OCI-LY7 (cell line): ENCODE measurements around the gene PGPEP1. TPM values are rescaled to one million over a fixed set of nuclear protein-coding genes. Genes with fewer than 3 reads are reported as not detected.
A peak's percentile ranks its signal among the peaks of the same experiment; 100 is the strongest.

Source experiments
- BruUV-seq: library from RNA; stranded (reverse); fragments of 400-500 nt; replicated peaks from 2 replicates; lab custom pipeline; 2021; lab: Mats Ljungman, UMichigan
- CTCF ChIA-PET: fragments of 300-600 bp; sonication (Branson Sonifier 250); formaldehyde crosslinking; loops from one replicate; lab custom pipeline; 2022; ENCODE audit warnings: antibody characterized with exemption; ENCODE audit not compliant: unreplicated experiment; lab: Charles Lee
- POLR2A ChIA-PET: fragments of 300-600 bp; sonication (Branson Sonifier 250); formaldehyde crosslinking; loops from one replicate; lab custom pipeline; 2022; ENCODE audit warnings: antibody characterized with exemption; lab: Charles Lee
- DNase-seq: peaks from one replicate; pipeline ENCODE4 v3.0.0-alpha.2; 2015; ENCODE audit warnings: low spot score
- H2AFZ ChIP-seq: fragments of 200-600 bp; sonication (generic), shearing (Covaris generic); 2 replicates; pipeline ENCODE4 v1.6.1; 2014; ENCODE audit warnings: mild to moderate bottlenecking, antibody characterized with exemption, low read length, moderate library complexity
- H3K27ac ChIP-seq: fragments of 200-600 bp; sonication (generic); 2 replicates; pipeline ENCODE4 v1.5.1; 2014; ENCODE audit warnings: mixed run types, low read depth, mild to moderate bottlenecking, moderate library complexity, low read length, inconsistent platforms; ENCODE audit not compliant: poor library complexity, severe bottlenecking
- H3K36me3 ChIP-seq: fragments of 200-600 bp; sonication (generic); 2 replicates; pipeline ENCODE4 v1.6.1; 2014; ENCODE audit warnings: mild to moderate bottlenecking, antibody characterized with exemption, low read length, moderate library complexity, mixed read lengths; ENCODE audit not compliant: insufficient read depth
- H3K4me1 ChIP-seq: fragments of 200-600 bp; sonication (generic); 2 replicates; pipeline ENCODE4 v1.5.1; 2014; ENCODE audit warnings: mild to moderate bottlenecking, low read length; ENCODE audit not compliant: insufficient read depth, poor library complexity, severe bottlenecking
- H3K4me2 ChIP-seq: fragments of 200-600 bp; sonication (generic); 2 replicates; pipeline ENCODE4 v1.6.1; 2014; ENCODE audit warnings: mild to moderate bottlenecking, low read length
- H3K4me3 ChIP-seq: fragments of 200-600 bp; sonication (generic); 2 replicates; pipeline ENCODE4 v1.5.1; 2014; ENCODE audit warnings: mild to moderate bottlenecking, low read depth, low read length; ENCODE audit not compliant: poor library complexity, severe bottlenecking
- H3K79me2 ChIP-seq: fragments of 200-600 bp; sonication (generic); 2 replicates; pipeline ENCODE4 v1.6.1; 2016; ENCODE audit warnings: low read depth, mild to moderate bottlenecking, low read length, moderate library complexity, mixed read lengths; ENCODE audit not compliant: insufficient read depth
- H3K9me2 ChIP-seq: fragments of 200-600 bp; sonication (generic); 2 replicates; pipeline ENCODE4 v1.6.1; 2016; ENCODE audit warnings: mild to moderate bottlenecking, low read length, mixed read lengths; ENCODE audit not compliant: insufficient read depth
- H3K9me3 ChIP-seq: fragments of 200-600 bp; sonication (generic); 2 replicates; pipeline ENCODE4 v1.6.1; 2014; ENCODE audit warnings: mild to moderate bottlenecking, mixed run types, low read length, mixed read lengths
- H4K20me1 ChIP-seq: fragments of 200-600 bp; sonication (generic); 2 replicates; pipeline ENCODE4 v1.6.1; 2014; ENCODE audit warnings: mild to moderate bottlenecking, antibody characterized with exemption, low read length, moderate library complexity, mixed read lengths; ENCODE audit not compliant: insufficient read depth
- CTCF ChIP-seq: fragments of 200-600 bp; sonication (generic); conservative IDR thresholded peaks from 2 replicates; pipeline ENCODE4 v1.5.1; 2014; ENCODE audit warnings: mild to moderate bottlenecking, antibody characterized with exemption, low read length, moderate library complexity, mixed read lengths
- EZH2phosphoT487 ChIP-seq: fragments of 200-600 bp; sonication (generic); IDR thresholded peaks from 2 replicates; pipeline ENCODE4 v1.6.1; 2018; ENCODE audit warnings: low read depth, borderline replicate concordance, mild to moderate bottlenecking, mixed run types, antibody characterized with exemption, low read length, moderate library complexity, mixed read lengths
- intact Hi-C: fragments of 100-400 bp; cut with micrococcal nuclease; formaldehyde crosslinking; loops from one replicate; pipeline ENCODE4 v1.10.0; 2022; ENCODE audit not compliant: unreplicated experiment
- total RNA-seq, 2 experiments: library from RNA; depleted of rRNA in 1 of 2; stranded (reverse); fragments of >200 nt in 1 of 2; shearing (Covaris generic) in 1 of 2; gene quantifications; 2 replicates each; pipeline ENCODE4 v1.2.3, GENCODE V29; 2014 to 2022

PGPEP1 gene
- total RNA-seq, 2 experiments from 2014 or later = 15.2 to 44.1 TPM

GRCh38 chr19:18390065-18390907, 49.9 kb downstream of the PGPEP1 start:
- Histone ChIP-seq H3K4me1 (peaks cover 21% of the 10 kb centered on the region), H3K9me3 (no peaks in the 10 kb centered on the region), H3K4me2 (no peak overlapping the region), H4K20me1 (no peaks in the 10 kb centered on the region), H3K9me2 (no peaks in the 10 kb centered on the region), H3K79me2 (no peaks in the 10 kb centered on the region), H3K27ac (no peak overlapping the region), H3K36me3 (no peaks in the 10 kb centered on the region), H3K4me3 (no peak overlapping the region), H2AFZ (no peak overlapping the region)
- no TSS peak for BruUV-seq
- TF ChIP-seq EZH2phosphoT487 (no peak), CTCF (no peak)
- POLR2A ChIA-PET = no interaction called here
- intact Hi-C loops = no loop called here
- CTCF ChIA-PET = no interaction called here
- DNase-seq = no peak

GRCh38 chr19:18391509-18392075, 51.2 kb downstream of the PGPEP1 start:
- ChIA-PET POLR2A (no interaction called here), CTCF (interaction anchor here (1.3 kb wide), 1 partner anchor 55 kb away, joined by 3 read pairs; no protein-coding TSS in a partner anchor)
- no peaks in the 10 kb centered on the region for H3K36me3 ChIP-seq
- no peak overlapping the region for H3K4me2 ChIP-seq
- no TSS peak for BruUV-seq
- no peak overlapping the region for H2AFZ ChIP-seq
- H3K4me1 ChIP-seq = peaks cover 25% of the 10 kb centered on the region
- TF ChIP-seq EZH2phosphoT487 = no peak
- no peak for TF ChIP-seq CTCF
- no peak for DNase-seq
- intact Hi-C loops = no loop called here
- no peak overlapping the region for H3K4me3 ChIP-seq
- no peaks in the 10 kb centered on the region for H4K20me1 ChIP-seq
- H3K79me2 ChIP-seq = no peaks in the 10 kb centered on the region
- no peak overlapping the region for H3K27ac ChIP-seq
- no peaks in the 10 kb centered on the region for H3K9me3 ChIP-seq
- H3K9me2 ChIP-seq = no peaks in the 10 kb centered on the region

GRCh38 chr19:18392417-18392816, 52.0 kb downstream of the PGPEP1 start:
- TF ChIP-seq EZH2phosphoT487 = no peak
- TF ChIP-seq CTCF = no peak
- Histone ChIP-seq H3K27ac (no peak overlapping the region), H2AFZ (peak overlapping the region; percentile 41; the same call in 1 of the 2 replicates), H3K9me3 (no peaks in the 10 kb centered on the region), H3K36me3 (no peaks in the 10 kb centered on the region), H3K4me1 (peaks cover 33% of the 10 kb centered on the region), H3K79me2 (no peaks in the 10 kb centered on the region), H3K9me2 (no peaks in the 10 kb centered on the region), H3K4me3 (no peak overlapping the region), H3K4me2 (peak overlapping the region; percentile 28; the same call in 1 of the 2 replicates), H4K20me1 (no peaks in the 10 kb centered on the region)
- BruUV-seq = no TSS peak
- no peak for DNase-seq
- CTCF ChIA-PET = interaction anchor here (1.3 kb wide), 1 partner anchor 56 kb away, joined by 3 read pairs; no protein-coding TSS in a partner anchor
- POLR2A ChIA-PET = no interaction called here
- intact Hi-C loops = no loop called here
